ENCODE measurements around the gene ZNF831.

ZNF831 gene

DNA sequence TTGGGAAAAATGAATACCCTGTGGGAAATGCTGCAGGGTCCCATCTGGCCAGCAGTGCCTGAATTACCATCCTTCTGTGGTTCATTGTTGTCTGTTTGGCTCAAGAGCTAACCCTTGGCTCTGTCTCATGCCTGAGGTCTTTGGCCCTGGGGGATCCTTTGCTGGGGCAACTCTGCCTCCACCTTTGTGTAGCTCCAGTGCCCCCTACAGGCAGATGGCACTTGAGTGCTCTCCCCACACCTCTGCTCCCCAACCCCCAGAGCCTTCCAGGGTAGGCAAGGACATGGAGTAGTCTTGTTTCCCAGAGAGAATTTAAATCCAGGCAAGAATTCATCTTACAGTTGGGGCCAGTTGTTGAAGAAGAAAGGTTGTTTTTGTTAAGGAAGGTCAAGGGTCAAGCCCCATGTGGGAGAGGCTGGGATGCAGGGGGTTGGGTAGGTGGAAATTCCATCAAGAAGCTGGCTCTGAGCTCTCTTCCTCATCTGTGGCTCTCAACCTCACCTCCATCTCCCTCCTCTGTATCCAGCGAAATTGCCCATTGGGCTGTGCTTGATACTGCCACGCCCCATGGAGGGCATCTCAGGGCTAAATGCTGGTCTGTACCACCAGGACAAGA, 44.2 kb downstream of the ZNF831 start:
- Histone ChIP-seq H4K20me1 (ENCODE audit: control insufficient read depth, insufficient read depth, low read depth, low read length) (no peaks in the 10 kb centered on the region), H3K4me2 (ENCODE audit: low read length) (no peak overlapping the region)
- TF ChIP-seq, protein P1, sequence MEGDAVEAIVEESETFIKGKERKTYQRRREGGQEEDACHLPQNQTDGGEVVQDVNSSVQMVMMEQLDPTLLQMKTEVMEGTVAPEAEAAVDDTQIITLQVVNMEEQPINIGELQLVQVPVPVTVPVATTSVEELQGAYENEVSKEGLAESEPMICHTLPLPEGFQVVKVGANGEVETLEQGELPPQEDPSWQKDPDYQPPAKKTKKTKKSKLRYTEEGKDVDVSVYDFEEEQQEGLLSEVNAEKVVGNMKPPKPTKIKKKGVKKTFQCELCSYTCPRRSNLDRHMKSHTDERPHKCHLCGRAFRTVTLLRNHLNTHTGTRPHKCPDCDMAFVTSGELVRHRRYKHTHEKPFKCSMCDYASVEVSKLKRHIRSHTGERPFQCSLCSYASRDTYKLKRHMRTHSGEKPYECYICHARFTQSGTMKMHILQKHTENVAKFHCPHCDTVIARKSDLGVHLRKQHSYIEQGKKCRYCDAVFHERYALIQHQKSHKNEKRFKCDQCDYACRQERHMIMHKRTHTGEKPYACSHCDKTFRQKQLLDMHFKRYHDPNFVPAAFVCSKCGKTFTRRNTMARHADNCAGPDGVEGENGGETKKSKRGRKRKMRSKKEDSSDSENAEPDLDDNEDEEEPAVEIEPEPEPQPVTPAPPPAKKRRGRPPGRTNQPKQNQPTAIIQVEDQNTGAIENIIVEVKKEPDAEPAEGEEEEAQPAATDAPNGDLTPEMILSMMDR (IDR thresholded peaks at IDR 0.05; ENCODE audit: low read depth, low read length, poor library complexity, severe bottlenecking): peak; percentile 92
- TF ChIP-seq EZH2phosphoT487 (IDR thresholded peaks at IDR 0.05; ENCODE audit: borderline replicate concordance, low read length): no peak

DNA sequence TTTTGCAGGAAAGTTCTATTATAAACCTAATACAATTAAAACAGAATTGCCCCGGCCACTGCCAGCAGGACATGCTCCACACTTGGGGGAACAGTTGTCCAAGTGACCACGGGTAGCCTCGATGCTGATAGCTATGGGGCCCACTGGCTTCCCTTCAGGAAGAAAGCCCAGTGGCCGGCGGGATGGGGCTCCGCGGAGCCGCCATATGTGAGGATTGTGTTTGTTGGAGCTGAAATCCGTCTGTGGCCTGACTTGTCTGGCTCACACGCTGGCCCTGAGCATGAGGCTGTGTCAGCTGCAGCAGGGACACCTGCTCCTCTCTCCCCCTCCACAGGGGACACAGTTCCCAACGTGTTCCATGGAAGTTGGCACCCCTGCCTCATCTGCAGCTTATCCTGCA, 46.6 kb downstream of the ZNF831 start:
- no peaks in the 10 kb centered on the region for H3K9me3 ChIP-seq (ENCODE audit: control insufficient read depth, insufficient read depth, low read length)
- no peak overlapping the region for H3K4me3 ChIP-seq (ENCODE audit: low read length)
- no peaks in the 10 kb centered on the region for H3K9me2 ChIP-seq (replicated peaks; ENCODE audit: control insufficient read depth, low read length)
- H3F3A ChIP-seq (ENCODE audit: control insufficient read depth, insufficient read depth): no peaks in the 10 kb centered on the region
- H3K36me3 ChIP-seq (ENCODE audit: control insufficient read depth, low read length): no peaks in the 10 kb centered on the region
- TF ChIP-seq, protein P1 (IDR thresholded peaks at IDR 0.05; ENCODE audit: low read depth, low read length, poor library complexity, severe bottlenecking): no peak
- TF ChIP-seq EZH2phosphoT487 (IDR thresholded peaks at IDR 0.05; ENCODE audit: borderline replicate concordance, low read length): no peak
- H4K20me1 ChIP-seq (ENCODE audit: control insufficient read depth, insufficient read depth, low read depth, low read length): no peaks in the 10 kb centered on the region
- no peak overlapping the region for H3K4me2 ChIP-seq (ENCODE audit: low read length)
- H3K79me2 ChIP-seq (ENCODE audit: control insufficient read depth, low read length): no peaks in the 10 kb centered on the region
- peaks cover 7% of the 10 kb centered on the region for H3K4me1 ChIP-seq (ENCODE audit: control insufficient read depth, low read length)
- H3K27ac ChIP-seq (ENCODE audit: low read depth, low read length): no peak overlapping the region
- H3K27me3 ChIP-seq (ENCODE audit: control insufficient read depth, low read length): no peaks in the 10 kb centered on the region

More for the DNA sequence above, 44.2 kb downstream of the ZNF831 start:
- Histone ChIP-seq H3K27me3 (ENCODE audit: control insufficient read depth, low read length) (no peaks in the 10 kb centered on the region), H3K4me1 (ENCODE audit: control insufficient read depth, low read length) (peaks cover 7% of the 10 kb centered on the region), H3K79me2 (ENCODE audit: control insufficient read depth, low read length) (no peaks in the 10 kb centered on the region), H3K4me3 (ENCODE audit: low read length) (no peak overlapping the region), H3K9me2 (replicated peaks; ENCODE audit: control insufficient read depth, low read length) (no peaks in the 10 kb centered on the region), H3F3A (ENCODE audit: control insufficient read depth, insufficient read depth) (no peaks in the 10 kb centered on the region), H3K36me3 (ENCODE audit: control insufficient read depth, low read length) (no peaks in the 10 kb centered on the region), H3K27ac (ENCODE audit: low read depth, low read length) (no peak overlapping the region), H3K9me3 (ENCODE audit: control insufficient read depth, insufficient read depth, low read length) (no peaks in the 10 kb centered on the region)

DNA sequence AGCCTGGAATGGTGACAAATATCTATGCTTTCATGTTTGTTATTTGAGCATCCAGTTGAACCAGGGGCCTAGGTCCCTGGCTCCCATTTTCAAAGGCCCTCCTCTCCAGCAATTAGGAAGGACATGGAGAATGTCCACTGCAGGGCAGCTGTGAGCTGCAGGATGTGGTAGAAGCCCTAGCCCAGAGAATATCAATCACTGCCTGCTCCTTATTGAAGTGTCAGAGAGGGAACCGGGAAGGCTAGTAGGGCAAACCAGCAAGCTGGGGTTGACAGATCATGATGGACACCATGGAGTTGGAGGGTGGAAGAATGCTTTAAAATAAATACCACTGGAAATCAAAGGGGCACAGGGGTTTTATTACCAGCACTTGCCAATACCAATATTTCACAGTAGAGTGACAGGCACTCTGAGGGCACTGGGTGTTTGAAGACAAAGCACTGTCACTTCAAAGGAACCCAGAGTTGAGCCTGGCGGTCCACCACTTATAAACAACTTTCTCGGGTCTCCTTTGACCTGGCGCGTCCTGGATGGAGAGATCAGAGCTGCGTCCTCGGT, 47.7 kb downstream of the ZNF831 start:
- no peak overlapping the region for H3K27ac ChIP-seq (ENCODE audit: low read depth, low read length)
- no peaks in the 10 kb centered on the region for H3K79me2 ChIP-seq (ENCODE audit: control insufficient read depth, low read length)
- no peaks in the 10 kb centered on the region for H3K27me3 ChIP-seq (ENCODE audit: control insufficient read depth, low read length)
- H3F3A ChIP-seq (ENCODE audit: control insufficient read depth, insufficient read depth): no peaks in the 10 kb centered on the region
- no peak overlapping the region for H3K4me2 ChIP-seq (ENCODE audit: low read length)
- TF ChIP-seq EZH2phosphoT487 (IDR thresholded peaks at IDR 0.05; ENCODE audit: borderline replicate concordance, low read length): no peak
- TF ChIP-seq, protein P1 (IDR thresholded peaks at IDR 0.05; ENCODE audit: low read depth, low read length, poor library complexity, severe bottlenecking): no peak
- no peaks in the 10 kb centered on the region for H3K36me3 ChIP-seq (ENCODE audit: control insufficient read depth, low read length)
- H3K4me3 ChIP-seq (ENCODE audit: low read length): no peak overlapping the region
- H3K9me3 ChIP-seq (ENCODE audit: control insufficient read depth, insufficient read depth, low read length): no peaks in the 10 kb centered on the region
- peaks cover 7% of the 10 kb centered on the region for H3K4me1 ChIP-seq (ENCODE audit: control insufficient read depth, low read length)
- no peaks in the 10 kb centered on the region for H4K20me1 ChIP-seq (ENCODE audit: control insufficient read depth, insufficient read depth, low read depth, low read length)
- H3K9me2 ChIP-seq (replicated peaks; ENCODE audit: control insufficient read depth, low read length): no peaks in the 10 kb centered on the region
